Brain pericyte (primary cell): ENCODE data around the gene HBG1.
"Not testable (repeated sequence)": the region's sequence is repeated elsewhere in the genome, so short reads cannot be mapped to it uniquely, and the experiment has no call there.

ENCODE experiments used
- DNase-seq: peaks from one replicate; pipeline ENCODE4 v3.0.0-alpha.2; 2012; ENCODE audit warnings: low read depth, low spot score

Gene HBG1

DNA sequence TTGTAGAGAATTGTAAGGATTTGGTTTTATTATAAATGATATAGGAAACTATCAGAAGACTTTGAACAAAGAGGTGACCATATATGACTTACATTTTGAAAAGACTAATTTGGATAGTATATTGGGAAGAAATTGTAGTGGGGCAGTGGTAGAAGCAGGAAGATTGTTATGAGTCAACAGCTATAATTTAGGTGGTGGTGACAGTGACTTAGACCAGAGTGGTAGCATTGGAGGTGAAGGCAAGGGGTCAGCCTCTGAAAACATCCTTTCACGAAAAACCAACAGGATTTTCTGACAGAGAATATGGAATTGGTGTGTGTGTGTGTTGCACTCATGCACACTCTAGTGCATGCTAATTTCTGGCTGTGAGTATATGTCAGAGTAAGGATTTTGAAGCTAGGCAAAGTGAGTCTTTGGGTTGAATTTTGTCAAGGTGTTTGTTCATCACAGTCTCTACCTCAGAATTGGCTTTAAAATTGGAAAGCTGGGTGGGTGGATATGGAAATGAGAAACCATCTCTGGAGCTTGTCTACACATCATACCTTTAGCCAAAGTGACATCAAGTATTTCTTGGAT lies 28.2 kb upstream of the HBG1 start:
- DNase-seq: no peak

DNA sequence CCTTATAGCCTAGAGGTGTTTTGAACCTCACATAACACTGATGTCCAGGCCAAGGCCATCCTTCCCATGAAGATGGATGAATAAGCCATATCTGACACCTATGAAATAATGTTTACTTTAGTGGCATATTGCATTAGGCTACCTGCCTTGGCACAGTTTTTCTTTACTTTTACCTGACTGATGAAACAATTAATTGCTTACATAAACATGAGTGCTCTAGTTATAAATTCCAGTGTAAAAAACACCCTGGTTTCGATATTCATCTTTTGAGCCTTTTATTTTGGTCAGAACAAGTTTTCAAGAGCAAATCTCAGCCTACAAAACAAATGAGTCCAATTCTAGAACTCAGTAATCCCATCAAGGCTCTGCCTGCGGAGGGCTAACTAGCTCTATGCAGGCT lies 27.0 kb upstream of the HBG1 start:
- DNase-seq: no peak

DNA sequence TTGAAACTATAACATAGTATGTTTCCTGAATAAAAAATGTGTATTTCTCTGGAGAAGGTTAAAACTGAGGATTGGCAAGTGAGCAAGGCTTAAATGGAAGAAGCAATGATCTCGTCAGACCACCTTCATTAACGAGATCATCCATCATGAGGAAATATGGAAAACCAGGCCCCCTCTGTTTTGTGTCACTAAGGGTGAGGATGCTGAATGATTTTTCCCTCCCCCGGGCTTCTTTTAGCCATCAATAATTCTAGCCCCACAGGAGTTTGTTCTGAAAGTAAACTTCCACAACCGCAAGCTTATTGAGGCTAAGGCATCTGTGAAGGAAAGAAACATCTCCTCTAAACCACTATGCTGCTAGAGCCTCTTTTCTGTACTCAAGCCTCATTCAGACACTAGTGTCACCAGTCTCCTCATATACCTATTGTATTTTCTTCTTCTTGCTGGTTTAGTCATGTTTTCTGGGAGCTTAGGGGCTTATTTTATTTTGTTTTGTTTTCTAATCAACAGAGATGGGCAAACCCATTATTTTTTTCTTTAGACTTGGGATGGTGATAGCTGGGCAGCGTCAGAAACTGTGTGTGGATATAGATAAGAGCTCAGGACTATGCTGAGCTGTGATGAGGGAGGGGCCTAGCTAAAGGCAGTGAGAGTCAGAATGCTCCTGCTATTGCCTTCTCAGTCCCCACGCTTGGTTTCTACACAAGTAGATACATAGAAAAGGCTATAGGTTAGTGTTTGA lies 25.9 kb upstream of the HBG1 start:
- DNase-seq: no peak

DNA sequence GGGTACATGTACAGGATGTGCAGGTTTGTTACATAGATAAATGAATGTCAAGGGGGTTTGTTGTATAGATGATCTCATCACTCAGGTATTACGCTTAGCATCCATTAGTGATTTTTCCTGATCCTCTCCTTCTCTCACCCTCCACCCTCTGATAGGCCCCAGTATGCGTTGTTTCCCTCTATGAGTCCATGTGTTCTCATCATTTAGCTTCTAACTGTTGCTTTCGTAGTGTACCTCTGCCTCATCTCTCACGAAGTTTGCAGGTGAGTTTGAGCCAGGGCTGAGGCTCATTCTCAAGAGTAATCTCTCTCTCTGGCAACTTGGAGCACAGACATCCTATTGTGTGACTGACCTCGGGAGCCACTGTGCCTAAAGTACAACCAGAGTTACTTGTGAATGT lies 24.7 kb upstream of the HBG1 start:
- no peak for DNase-seq

DNA sequence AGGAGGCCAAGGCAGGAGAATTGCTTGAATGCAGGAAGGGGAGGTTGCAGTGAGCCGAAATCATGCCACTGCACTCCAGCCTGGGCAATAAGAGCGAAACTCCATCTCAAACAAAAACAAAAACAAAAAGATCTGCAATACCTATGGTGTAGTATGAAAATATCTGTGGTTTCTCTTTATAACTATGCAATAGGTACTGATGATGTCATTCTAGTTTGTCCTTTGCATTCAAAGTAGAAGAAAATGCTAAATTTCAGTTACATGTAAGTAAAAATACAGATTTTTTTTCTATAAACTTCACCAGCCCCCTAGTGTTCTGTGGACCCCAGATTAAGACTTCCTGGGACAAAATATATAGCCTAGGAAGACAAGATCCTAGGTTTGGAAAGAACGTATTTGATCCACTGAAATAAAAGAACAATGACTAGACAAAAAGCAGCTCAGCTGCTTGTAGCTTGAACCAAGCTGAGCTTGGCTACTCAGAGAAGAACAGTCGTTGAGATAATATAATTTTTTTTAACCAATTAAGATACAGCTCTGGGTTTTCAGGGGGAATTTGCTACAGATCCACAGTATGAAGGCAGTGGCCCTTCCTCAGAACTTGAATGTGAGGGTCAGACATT lies 22.8 kb upstream of the HBG1 start:
- no peak for DNase-seq

DNA sequence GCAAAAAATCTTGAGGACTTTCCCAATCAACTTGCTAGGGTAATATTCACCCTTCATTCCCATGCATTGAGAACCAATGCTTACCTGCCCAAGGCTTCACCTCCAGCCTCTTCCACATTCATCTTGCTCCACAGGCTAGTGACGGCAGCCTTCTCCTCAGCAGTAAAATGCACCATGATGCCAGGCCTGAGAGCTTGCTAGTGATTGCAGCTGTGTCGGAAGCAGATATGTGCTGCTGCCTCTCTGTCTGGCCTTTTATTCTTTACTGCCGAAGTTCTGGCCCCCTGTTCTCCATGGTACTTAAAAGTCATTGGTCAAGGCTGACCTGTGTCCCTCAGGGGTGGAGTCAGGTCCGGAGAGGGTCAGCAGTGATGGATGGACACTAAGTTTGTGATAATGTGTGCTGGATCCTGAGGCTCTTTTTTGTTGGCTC lies 20.1 kb upstream of the HBG1 start, which contains the start of gene HBE1:
HBE1 (minus strand) TSS at position 231 of the 433 bp plus-strand sequence; CDS start at position 176, 55 bp downstream.
- DNase-seq: no peak

DNA sequence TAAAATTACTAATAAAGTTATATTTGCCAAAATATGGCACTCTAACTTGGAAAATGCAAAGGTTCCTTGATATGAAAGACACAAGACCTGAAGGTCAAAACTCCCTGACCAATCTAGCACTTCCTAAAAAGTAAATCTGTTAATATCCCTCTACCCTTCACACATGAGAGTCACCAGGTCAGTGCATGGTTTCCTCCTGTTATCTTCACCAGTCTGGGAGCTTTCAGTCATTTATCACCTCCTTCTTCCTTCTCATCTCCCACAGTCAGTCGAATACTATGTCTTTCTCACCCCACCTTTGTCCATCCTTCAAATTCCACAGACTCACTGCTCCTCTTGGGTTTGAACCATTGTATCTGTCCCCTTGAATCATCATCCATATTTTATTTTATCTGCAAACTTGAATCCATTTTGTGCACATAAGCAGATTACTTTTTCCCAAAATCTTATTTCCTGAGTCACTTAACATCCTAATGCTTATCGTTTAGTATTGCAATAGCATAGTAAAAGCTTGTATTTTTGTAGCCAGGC lies 17.4 kb upstream of the HBG1 start:
- no peak for DNase-seq

DNA sequence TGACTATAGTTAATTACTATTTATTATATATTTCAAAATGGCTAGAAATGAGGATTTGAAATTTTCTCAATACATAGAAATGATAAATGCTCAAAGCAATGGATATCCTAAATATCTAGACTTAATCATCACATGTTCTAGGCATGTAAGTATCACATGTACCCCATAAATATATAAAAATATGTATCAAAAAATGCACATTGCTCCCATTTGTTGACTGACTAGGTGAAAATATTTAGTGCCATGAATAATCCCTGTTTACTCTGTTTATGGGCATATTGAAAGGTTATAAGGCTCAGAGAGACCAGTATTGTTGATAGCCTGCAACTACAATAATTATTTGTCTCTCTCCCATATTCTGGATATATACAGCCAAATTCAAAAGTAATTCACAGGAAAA lies 17.0 kb upstream of the HBG1 start:
- no peak for DNase-seq

DNA sequence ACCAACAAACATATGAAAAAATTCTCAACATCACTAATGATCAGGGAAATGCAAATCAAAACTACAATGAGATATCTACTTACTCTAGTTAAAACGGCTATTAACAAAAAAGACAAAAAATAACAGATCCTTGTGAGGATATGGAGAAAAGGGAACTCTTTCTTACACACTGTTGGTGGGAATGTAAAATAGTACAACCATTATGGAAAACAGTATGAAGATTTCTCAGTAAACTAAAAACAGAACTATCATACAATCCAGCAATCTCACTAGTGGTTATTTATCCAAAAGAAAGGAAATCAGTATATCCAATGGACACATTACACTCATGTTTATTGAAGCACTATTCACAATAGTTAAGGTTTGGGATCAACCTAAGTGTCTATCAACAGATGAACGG lies 16.2 kb upstream of the HBG1 start:
- DNase-seq: no peak

DNA sequence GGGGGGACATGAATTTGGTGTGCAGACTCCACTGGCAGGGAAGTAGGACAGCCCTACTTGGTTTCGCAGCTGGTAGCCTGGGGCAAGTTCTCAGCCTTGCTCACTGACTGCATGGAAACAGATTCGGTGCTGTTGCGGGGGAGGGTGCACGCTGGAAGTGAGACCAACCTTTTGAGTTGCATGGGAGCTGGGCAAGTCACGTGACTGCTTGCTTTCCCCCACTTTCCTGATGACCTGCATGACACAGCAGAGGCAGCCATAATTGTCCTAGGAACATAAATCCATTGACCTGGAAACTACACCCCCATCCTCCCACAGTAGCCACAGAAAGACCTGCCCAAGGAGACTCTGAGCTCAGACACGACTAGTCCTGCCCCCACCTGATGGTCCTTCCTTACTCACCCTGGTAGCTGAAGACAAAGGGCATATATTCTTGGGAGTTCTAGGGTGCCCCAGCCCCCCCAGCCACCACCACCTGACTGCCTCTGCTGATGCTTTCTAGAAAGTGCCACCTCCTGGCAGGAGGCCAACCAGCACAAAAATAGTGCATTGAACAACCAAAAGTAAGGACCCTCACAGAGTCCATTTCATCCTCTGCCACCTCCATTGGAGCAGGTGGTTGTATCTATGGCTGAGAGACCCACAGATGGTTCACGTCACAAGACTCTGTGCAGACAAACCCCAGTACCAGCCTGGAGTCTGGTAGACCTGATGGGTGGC lies 9.0 kb upstream of the HBG1 start:
- DNase-seq: no peak

DNA sequence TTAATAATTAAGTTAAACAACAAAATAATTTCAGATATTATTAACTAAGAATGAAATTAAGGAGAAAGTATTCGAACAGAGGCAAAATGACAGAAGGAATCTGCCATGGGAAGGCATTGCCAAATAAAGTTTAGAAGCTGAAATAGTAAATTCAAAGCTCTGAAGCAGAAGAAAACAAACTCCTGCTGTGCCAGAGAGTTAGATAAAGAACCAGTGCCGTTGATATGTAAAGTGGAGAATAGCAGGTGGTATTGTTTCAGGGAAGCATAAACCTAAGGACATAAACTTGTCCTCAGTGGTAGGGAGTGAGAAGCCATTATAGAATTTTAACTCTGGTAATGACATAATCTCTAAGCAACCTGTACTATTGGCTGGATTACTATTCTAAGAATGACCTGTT lies 7.6 kb upstream of the HBG1 start:
- no peak for DNase-seq

DNA sequence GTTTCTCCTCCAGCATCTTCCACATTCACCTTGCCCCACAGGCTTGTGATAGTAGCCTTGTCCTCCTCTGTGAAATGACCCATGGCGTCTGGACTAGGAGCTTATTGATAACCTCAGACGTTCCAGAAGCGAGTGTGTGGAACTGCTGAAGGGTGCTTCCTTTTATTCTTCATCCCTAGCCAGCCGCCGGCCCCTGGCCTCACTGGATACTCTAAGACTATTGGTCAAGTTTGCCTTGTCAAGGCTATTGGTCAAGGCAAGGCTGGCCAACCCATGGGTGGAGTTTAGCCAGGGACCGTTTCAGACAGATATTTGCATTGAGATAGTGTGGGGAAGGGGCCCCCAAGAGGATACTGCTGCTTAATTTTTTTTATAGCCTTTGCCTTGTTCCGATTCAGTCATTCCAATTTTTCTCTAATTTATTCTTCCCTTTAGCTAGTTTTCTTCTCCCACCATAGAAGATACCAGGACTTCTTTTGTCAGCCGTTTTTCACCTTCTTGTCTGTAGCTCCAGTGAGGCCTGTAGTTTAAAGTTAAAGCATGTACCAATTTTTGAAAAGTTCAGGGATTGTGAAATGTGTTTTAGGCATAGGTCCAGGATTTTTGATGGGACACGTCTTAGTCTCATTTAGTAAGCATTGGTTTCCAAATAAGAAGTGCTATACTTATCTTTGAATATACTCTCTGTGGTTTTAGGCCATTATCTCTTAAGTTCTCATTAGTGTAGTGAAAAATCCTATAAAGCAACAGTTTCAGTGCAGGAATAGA lies 5.2 kb upstream of the HBG1 start, which contains the start of gene HBG2:
HBG2 (minus strand) TSS at position 136 of the 768 bp plus-strand sequence; CDS start at position 83, 53 bp downstream.
- DNase-seq: not testable (repeated sequence)

DNA sequence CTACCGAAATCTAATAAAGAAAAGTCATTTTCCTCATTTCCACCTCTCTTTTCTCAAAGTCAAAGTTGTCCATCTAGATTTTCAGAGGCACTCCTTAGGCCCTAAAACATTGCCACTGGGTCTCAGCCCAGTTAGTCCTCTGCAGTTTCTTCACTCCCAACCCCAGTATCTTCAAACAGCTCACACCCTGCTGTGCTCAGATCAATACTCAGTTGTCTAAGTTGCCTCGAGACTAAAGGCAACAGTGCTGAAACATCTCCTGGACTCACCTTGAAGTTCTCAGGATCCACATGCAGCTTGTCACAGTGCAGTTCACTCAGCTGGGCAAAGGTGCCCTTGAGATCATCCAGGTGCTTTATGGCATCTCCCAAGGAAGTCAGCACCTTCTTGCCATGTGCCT lies 4.4 kb upstream of the HBG1 start:
- not testable (repeated sequence) for DNase-seq

DNA sequence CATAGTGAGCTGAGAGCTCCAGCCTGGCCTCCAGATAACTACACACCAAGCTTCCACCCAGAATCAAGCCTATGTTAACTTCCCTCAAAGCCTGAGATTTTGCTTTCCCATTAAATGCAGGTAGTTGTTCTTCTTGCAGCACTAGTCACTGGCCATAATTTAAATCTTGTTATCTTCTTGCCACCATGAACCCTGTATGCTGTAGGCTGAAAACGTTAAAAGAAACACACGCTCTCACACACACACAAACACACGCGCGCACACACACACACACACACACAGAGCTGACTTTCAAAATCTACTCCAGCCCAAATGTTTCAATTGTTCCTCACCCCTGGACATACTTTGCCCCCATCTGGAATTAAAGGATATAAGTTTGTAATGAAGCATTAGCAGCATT lies 3.8 kb upstream of the HBG1 start:
- DNase-seq: not testable (repeated sequence)

DNA sequence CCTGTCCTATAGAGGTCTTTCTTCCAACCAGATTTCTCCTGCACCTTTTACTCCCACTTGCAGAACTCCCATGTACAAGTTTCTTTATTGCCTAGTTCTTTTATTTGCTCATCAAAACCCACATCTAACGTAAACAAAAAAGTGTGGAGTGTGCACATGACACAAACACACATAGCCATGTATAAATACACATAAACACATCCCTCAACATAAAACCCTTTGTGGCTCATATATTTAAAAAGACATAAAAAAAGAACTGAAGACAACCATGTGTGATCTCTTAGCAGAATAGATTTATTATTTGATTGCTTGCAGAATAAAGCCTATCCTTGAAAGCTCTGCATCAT lies 3.2 kb upstream of the HBG1 start:
- no peak for DNase-seq

DNA sequence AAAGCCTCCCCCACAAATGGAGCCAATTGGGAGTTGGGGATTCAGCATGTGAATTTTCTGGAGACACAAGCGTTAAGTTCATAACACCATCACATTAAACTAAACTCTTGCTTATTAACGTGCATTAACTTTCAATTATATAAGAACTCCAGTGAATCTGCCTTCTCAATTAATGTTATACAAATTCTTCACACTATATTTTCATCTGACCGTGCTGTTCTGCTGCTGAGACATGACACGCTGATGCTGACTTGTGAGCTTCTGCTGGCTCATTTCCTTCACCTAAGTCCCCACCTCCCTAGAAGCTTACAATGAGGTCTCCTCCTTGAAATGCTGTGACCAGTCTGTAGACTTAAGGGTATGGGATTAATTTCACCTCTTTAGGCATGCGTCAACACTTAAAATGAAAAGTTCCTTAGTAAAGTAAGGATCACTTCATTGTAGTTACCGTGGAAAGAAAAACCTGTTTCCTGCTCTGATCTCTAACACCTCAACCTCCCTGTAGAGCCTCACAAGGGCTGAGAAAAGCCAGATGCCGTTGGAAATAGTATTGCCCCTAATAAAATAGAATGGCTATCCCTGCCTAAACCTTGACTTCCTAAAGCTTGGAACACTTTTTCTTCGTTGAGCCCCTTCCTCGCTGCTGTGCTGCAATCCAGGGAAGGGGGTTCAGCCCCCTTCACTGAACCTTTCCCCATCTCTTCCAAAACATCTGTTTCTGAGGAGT lies 2.7 kb upstream of the HBG1 start:
- DNase-seq: no peak

DNA sequence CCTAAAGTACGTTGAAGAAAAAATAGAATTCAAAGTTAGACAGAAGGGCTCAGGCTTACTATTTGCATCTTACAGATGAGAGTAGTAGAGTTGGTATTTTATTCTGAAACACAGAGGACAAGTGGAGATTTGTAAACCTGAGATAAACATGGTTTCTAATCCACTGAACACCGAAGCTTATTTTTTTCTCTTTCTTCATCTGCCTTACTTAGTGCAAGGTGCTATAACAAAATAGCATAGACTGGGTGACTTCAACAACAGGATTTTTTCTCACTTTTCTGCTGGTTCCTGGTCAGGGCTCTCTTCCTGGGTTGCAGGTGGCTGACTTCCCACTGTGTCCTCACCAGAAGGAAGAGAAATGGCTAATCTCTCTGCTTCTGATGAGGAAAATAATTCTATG lies 2.1 kb upstream of the HBG1 start:
- no peak for DNase-seq

DNA sequence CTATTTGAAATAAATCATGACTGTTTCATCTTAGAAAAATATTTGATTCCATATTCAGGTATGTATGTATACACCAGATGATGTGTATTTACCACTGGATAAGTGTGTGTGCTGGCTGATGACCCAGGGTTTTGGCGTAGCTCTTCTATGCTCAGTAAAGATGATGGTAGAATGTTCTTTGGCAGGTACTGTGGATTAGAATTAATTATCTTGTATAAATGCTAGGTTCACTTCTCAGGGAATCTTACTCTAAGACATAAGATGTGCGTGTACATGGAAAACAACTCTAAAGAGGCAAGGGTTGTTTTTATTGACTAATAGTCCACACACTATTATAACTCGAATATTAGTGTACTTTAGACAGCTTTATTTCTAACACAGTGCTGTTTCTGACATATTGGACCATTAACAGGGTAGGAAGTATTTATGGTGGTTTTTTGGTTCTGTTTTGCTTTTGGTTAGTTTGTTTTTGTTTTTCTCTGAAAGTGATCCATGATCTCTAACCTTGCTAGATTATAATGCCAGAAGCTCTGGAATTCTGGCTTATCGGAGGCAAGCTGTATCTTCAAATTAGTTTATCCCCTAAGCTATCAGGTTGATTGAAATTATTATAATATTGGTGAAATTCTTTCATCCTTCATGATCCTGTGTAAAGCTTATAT lies 1.0 kb upstream of the HBG1 start:
- no peak for DNase-seq

DNA sequence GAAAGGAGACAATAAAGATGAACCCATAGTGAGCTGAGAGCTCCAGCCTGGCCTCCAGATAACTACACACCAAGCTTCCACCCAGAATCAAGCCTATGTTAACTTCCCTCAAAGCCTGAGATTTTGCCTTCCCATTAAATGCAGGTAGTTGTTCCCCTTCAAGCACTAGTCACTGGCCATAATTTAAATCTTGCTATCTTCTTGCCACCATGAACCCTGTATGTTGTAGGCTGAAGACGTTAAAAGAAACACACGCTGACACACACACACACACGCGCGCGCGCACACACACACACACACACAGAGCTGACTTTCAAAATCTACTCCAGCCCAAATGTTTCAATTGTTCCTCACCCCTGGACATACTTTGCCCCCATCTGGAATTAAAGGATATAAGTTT lies 1.2 kb downstream of the HBG1 start:
- DNase-seq: not testable (repeated sequence)
